OCI-M1 (cell line): Measurements from ENCODE around the gene GPBAR1.
"Not testable (repeated sequence)": the region's sequence is repeated elsewhere in the genome, so short reads cannot be mapped to it uniquely, and the experiment has no call there.

Experiments
- DNase-seq: peaks from one replicate; lab custom pipeline; 2025; lab: John Stamatoyannopoulos, UW

Gene GPBAR1

GRCh38 chr2:218310853-218311540 lies 50.2 kb downstream of the GPBAR1 start:
- DNase-seq, result no peak

GRCh38 chr2:218311541-218312266 lies 50.9 kb downstream of the GPBAR1 start:
- DNase-seq, result not testable (repeated sequence)

- no peak for DNase-seq
Measured at GRCh38 chr2:218312267-218312756, 51.5 kb downstream of the GPBAR1 start.

GRCh38 chr2:218313356-218313755 lies 52.5 kb downstream of the GPBAR1 start:
- DNase-seq, result no peak
